ENCODE results near the gene ATXN1.
"Not testable (repeated sequence)": the region's sequence is repeated elsewhere in the genome, so short reads cannot be mapped to it uniquely, and the experiment has no call there.

The ATXN1 gene

DNA sequence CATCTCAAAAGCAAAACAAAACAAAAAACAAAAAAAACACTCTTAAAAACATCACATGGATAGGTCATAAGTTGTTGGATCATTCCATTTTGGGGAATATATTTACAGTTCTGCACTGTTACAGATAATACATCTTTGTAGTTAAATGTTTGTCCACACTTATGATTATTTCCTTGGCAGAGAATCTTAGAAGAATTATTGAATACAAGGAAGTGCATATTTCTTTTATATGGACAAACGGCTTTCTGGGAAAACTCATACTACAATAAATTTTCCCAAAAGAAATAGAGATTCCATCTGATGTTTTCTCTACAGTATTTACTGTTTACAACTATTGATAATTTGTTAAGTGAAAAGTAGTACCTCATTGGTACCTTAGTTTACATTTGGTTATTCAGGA lies 489.1 kb downstream of the ATXN1 start:
- CTCF ChIA-PET: interaction anchor here (0.6 kb wide), 1 partner anchor 14 kb away, joined by 4 read pairs; no protein-coding TSS in a partner anchor
- POLR2A ChIA-PET: no interaction called here
- TF ChIP-seq FOXA1 (IDR thresholded peaks at IDR 0.05): no peak
- DNase-seq (ENCODE audit: extremely low spot score): no peak

DNA sequence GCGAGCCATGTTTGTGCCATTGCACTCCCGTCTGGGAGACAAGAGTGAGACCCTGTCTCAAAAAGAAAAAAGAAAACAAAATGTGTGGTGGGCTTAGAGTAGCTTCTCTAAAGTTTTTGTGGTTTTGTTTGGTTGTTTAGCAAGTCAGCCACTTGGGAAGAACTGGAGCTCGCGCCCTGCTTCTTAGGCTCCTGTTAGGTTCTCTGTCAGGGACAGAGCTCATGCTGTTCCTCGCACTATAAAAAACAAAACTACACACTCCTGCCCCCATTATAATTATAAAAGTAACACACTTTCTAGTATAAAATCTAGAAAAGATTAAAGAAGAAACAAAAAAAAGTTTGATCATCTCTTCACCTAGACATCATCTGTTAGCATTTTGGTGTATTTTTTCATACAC lies 489.8 kb downstream of the ATXN1 start:
- no peak for DNase-seq (ENCODE audit: extremely low spot score)
- TF ChIP-seq FOXA1 (IDR thresholded peaks at IDR 0.05) (no peak), SP1 (IDR thresholded peaks at IDR 0.05) (no peak), FOXM1 (IDR thresholded peaks at IDR 0.05; ENCODE audit: borderline replicate concordance) (no peak), NFRKB (IDR thresholded peaks at IDR 0.05) (no peak), ZNF384 (IDR thresholded peaks at IDR 0.05) (no peak), ARNT (IDR thresholded peaks at IDR 0.05) (no peak), HDGF (IDR thresholded peaks at IDR 0.05; ENCODE audit: borderline replicate concordance) (no peak), CTBP1 (IDR thresholded peaks at IDR 0.05; ENCODE audit: borderline replicate concordance) (no peak), FOXK2 (IDR thresholded peaks at IDR 0.05) (no peak), L3MBTL2 (conservative IDR thresholded peaks at IDR 0.05) (no peak), TARDBP (IDR thresholded peaks at IDR 0.05) (no peak), LEF1 (IDR thresholded peaks at IDR 0.05; ENCODE audit: borderline replicate concordance) (no peak), SUZ12 (IDR thresholded peaks at IDR 0.05) (no peak), BHLHE40 (IDR thresholded peaks at IDR 0.05; ENCODE audit: borderline replicate concordance) (no peak), ELF4 (IDR thresholded peaks at IDR 0.05) (no peak)
- TF ChIP-seq, protein P1, sequence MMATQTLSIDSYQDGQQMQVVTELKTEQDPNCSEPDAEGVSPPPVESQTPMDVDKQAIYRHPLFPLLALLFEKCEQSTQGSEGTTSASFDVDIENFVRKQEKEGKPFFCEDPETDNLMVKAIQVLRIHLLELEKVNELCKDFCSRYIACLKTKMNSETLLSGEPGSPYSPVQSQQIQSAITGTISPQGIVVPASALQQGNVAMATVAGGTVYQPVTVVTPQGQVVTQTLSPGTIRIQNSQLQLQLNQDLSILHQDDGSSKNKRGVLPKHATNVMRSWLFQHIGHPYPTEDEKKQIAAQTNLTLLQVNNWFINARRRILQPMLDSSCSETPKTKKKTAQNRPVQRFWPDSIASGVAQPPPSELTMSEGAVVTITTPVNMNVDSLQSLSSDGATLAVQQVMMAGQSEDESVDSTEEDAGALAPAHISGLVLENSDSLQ (IDR thresholded peaks at IDR 0.05): no peak
- POLR2A ChIA-PET: no interaction called here
- CTCF ChIA-PET: no interaction called here

DNA sequence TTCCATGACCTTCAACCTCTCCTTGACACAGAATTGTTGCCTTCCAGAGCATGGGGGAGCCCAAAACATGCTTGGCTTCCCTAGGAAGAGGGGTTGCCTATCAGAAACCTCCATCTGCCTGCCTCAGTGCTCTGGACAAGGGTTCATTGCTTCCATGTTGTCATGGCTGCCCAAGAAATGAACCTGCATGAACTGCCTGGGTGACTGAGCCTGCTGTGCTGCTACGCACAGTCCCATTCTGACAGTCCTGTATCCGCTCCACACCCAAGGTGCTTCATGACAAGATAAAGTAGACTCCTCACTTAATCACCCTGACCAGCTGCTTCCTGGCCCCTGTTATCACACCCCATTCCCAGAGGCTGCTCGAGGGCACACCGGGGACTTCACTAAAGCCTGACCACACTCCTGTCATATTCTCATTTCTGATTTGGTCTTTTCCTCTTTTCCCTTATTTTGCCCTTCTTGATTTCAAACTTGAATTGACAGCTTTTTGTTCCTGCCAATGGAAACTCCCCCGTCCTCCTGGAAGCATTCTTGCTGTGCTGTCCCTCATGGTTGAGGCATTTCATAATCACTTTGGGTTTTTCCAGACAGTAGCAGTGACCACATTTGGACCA lies 491.0 kb downstream of the ATXN1 start:
- CTCF ChIA-PET: interaction anchor here (0.9 kb wide), 1 partner anchor 48 kb away, joined by 3 read pairs; no protein-coding TSS in a partner anchor
- no peak for DNase-seq (ENCODE audit: extremely low spot score)
- POLR2A ChIA-PET: no interaction called here
- TF ChIP-seq ZNF384 (IDR thresholded peaks at IDR 0.05): no peak
- no peak for TF ChIP-seq NFRKB (IDR thresholded peaks at IDR 0.05)
- TF ChIP-seq, protein P1 (IDR thresholded peaks at IDR 0.05): no peak
- no peak for TF ChIP-seq L3MBTL2 (conservative IDR thresholded peaks at IDR 0.05)
- TF ChIP-seq BHLHE40 (IDR thresholded peaks at IDR 0.05; ENCODE audit: borderline replicate concordance): no peak
- no peak for TF ChIP-seq TARDBP (IDR thresholded peaks at IDR 0.05)
- no peak for TF ChIP-seq FOXM1 (IDR thresholded peaks at IDR 0.05; ENCODE audit: borderline replicate concordance)
- TF ChIP-seq ARNT (IDR thresholded peaks at IDR 0.05): no peak
- TF ChIP-seq CTBP1 (IDR thresholded peaks at IDR 0.05; ENCODE audit: borderline replicate concordance): no peak
- no peak for TF ChIP-seq LEF1 (IDR thresholded peaks at IDR 0.05; ENCODE audit: borderline replicate concordance)
- no peak for TF ChIP-seq FOXK2 (IDR thresholded peaks at IDR 0.05)
- TF ChIP-seq SUZ12 (IDR thresholded peaks at IDR 0.05): no peak
- no peak for TF ChIP-seq HDGF (IDR thresholded peaks at IDR 0.05; ENCODE audit: borderline replicate concordance)

DNA sequence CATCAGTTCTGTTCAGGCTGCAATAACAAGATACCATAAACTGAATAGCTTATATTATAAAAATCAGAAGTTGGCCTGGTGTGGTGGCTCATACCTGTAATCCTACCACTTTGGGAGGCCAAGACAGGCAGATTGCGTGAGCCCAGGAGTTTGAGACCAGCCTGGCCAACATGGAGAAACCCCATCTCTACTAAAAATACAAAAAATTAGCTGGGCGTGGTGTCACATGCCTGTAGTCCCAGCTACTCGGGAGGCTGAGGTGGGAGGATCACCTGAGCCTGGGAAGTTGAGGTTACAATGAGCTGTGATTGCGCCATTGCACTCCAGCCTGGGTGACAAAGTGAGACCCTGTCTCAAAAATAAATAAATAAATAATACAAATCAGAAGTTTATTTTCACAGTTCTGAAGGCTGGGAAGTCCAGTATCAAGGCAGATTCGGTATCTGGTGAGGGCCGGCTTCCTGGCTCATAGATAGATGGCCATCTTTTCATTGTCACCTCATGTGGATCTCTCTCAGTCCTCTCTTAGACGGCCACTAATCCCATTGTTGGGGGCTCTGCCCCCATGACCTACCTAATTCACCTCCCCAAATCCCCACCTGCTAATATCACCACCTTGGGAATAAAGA lies 491.7 kb downstream of the ATXN1 start:
- CTCF ChIA-PET: interaction anchor here (0.6 to 1.3 kb wide), 2 partner anchors 17 to 601 kb away, joined by 3 read pairs; no protein-coding TSS in a partner anchor
- POLR2A ChIA-PET; DNase-seq (ENCODE audit: extremely low spot score): not testable (repeated sequence)

DNA sequence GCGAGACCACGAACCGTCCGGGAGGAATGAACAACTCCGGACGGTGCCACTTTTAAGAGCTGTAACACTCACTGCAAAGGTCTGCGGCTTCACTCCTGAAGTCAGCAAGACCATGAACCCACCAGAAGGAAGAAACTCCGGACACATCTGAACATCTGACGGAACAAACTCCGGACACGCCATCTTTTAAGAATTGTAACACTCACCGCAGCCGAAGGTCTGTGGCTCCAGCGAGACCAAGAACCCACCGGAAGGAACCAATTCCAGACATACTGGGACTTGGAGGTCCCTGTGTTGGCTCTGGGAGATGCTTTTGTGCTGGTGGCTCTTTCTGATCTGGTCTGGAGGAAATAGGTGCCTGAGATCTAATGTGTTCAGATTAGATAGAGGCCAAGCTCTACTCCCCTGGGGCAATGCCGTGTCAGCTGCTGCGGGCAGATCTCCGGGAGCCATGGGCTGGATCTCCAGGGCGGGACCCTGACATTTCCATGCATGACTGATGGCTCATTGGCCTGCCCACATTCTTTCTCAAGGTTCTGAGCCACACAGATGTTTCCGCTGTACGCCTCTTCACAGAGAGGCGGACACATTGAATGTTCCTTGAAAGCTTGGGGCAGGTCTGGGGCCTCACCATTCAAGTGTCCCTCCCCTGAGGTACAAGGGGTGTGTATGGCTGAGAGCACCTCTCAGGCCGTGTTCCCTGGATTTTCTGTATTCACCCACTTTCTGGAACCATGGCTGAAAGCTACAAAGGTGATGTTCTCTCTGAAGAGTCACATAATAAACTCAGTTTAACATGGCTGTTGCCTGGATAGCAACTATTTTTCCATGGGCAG lies 493.6 kb downstream of the ATXN1 start:
- TF ChIP-seq CTBP1 (IDR thresholded peaks at IDR 0.05; ENCODE audit: borderline replicate concordance) (no peak), FOXA1 (IDR thresholded peaks at IDR 0.05) (no peak), ARNT (IDR thresholded peaks at IDR 0.05) (no peak), HDGF (IDR thresholded peaks at IDR 0.05; ENCODE audit: borderline replicate concordance) (no peak), ZNF384 (IDR thresholded peaks at IDR 0.05) (no peak), L3MBTL2 (conservative IDR thresholded peaks at IDR 0.05) (no peak), FOXK2 (IDR thresholded peaks at IDR 0.05) (no peak), NFRKB (IDR thresholded peaks at IDR 0.05) (no peak), LEF1 (IDR thresholded peaks at IDR 0.05; ENCODE audit: borderline replicate concordance) (no peak), ELF4 (IDR thresholded peaks at IDR 0.05) (no peak), SP1 (IDR thresholded peaks at IDR 0.05) (no peak), FOXM1 (IDR thresholded peaks at IDR 0.05; ENCODE audit: borderline replicate concordance) (no peak), BHLHE40 (IDR thresholded peaks at IDR 0.05; ENCODE audit: borderline replicate concordance) (no peak), TARDBP (IDR thresholded peaks at IDR 0.05) (no peak), SUZ12 (IDR thresholded peaks at IDR 0.05) (no peak)
- TF ChIP-seq, protein P1 (IDR thresholded peaks at IDR 0.05): no peak
- DNase-seq (ENCODE audit: extremely low spot score): no peak
- ChIA-PET CTCF (no interaction called here), POLR2A (no interaction called here)

Measured in HEK293T (cell line).